Hippocampal formation (tissue), 2 donors: ENCODE results near the gene PRDM16.

Experiments
- DNase-seq, 2 donors: peaks; one replicate each; lab custom pipeline; 2025; lab: John Stamatoyannopoulos, UW

Gene PRDM16

GRCh38 chr1:3472088-3472850 lies 403.3 kb downstream of the PRDM16 start:
- DNase-seq: no peak

GRCh38 chr1:3472906-3473305 lies 403.9 kb downstream of the PRDM16 start:
- no peak for DNase-seq

GRCh38 chr1:3473381-3473844 lies 404.4 kb downstream of the PRDM16 start:
- DNase-seq: no peak

- DNase-seq: no peak
Measured at GRCh38 chr1:3474016-3474415, 405.0 kb downstream of the PRDM16 start.

GRCh38 chr1:3474421-3474820 lies 405.4 kb downstream of the PRDM16 start:
- DNase-seq: no peak

- DNase-seq: no peak
Measured at GRCh38 chr1:3475839-3476573, 407.0 kb downstream of the PRDM16 start.

GRCh38 chr1:3476666-3477065 lies 407.7 kb downstream of the PRDM16 start:
- DNase-seq: no peak

- no peak for DNase-seq
Measured at GRCh38 chr1:3477241-3477995, 408.4 kb downstream of the PRDM16 start.

- DNase-seq: no peak
Measured at GRCh38 chr1:3478187-3478586, 409.2 kb downstream of the PRDM16 start.

- DNase-seq: no peak
Measured at GRCh38 chr1:3479511-3480368, 410.7 kb downstream of the PRDM16 start.

- no peak for DNase-seq
Measured at GRCh38 chr1:3480369-3480719, 411.3 kb downstream of the PRDM16 start.

GRCh38 chr1:3481046-3481445 lies 412.0 kb downstream of the PRDM16 start:
- DNase-seq: no peak

- DNase-seq: no peak
Measured at GRCh38 chr1:3481836-3482375, 412.9 kb downstream of the PRDM16 start.

GRCh38 chr1:3482378-3482849 lies 413.4 kb downstream of the PRDM16 start:
- DNase-seq: no peak

GRCh38 chr1:3483380-3483779 lies 414.4 kb downstream of the PRDM16 start:
- DNase-seq: no peak

GRCh38 chr1:3483801-3484444 lies 414.9 kb downstream of the PRDM16 start:
- no peak for DNase-seq

GRCh38 chr1:3485016-3485415 lies 416.0 kb downstream of the PRDM16 start:
- no peak for DNase-seq
